Activated T-helper 1 cell treated with anti-CD3 and anti-CD28 coated beads, Interleukin-2, amount 50 U/mL, for 16 hours (primary cell): ENCODE data around the gene ZNF438.

Source experiments
- DNase-seq, 2 donors: peaks; one replicate each; pipeline ENCODE4 v3.0.0-alpha.2; 2020; ENCODE audit warnings: low read depth in 1 of 2, low spot score in 1 of 2

ZNF438 gene

DNA sequence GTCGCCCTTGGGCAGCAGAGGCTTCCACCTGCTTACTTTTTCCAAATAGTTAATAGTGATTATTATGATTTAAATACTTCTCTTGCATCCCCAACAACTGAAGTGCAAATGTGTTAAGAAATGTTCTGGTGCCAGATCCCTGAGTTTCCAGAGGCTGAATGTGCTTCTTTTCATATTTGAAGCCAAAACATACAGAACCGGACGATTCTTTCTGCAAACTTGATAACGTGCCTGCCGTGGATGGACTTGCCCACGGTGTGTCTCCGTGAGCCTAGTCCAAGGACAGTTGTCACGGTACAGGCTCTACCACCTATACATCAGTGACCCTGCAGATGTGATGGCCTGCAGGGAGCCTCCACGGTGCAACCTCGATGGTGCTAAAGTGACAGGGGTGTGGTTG is 203.5 kb downstream of the ZNF438 start:
- DNase-seq, result no peak

- DNase-seq, result no peak
Measured at GRCh38 chr10:30827531-30828120, 204.0 kb downstream of the ZNF438 start.

DNA sequence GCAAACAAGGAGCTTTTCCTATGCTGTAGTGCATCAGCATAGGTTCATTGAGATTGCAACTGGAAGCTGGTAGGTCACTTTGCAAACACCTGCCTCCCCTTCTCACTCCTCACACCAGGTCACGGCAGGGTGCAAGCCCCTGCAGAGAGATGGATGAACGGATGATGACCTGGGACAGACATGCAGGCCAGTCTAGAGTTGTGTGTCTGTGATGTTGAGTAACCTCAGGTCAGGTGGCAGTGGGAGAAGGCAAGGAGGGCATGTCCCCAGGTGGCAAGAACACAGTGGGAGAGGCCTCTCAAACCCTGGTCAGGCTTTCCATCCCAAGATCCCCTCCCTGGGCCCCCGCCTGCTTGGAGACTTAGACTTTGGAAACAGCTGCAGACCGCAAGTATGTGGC is 205.0 kb downstream of the ZNF438 start:
- no peak for DNase-seq

- DNase-seq, result no peak
Measured at GRCh38 chr10:30825495-30825894, 206.2 kb downstream of the ZNF438 start.

DNA sequence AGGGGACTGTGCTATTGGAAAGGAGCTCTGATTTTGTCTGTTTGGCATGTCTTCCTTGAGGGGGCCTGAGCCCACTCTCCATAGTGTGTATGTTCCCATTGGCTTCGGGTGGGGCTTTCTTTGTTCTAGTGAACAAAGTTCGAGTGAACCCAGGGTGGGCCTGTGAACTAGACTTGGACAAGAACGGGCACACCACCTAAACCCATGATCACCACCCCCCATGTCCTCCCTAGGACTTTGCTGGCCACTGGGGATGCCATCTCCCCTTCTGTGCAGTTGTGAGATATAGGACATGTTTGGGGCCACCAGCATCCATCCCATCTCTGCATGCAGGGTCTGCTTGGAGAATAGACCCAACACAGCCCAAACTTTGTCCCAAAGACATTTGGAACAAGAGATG is 206.6 kb downstream of the ZNF438 start:
- DNase-seq, result no peak

DNA sequence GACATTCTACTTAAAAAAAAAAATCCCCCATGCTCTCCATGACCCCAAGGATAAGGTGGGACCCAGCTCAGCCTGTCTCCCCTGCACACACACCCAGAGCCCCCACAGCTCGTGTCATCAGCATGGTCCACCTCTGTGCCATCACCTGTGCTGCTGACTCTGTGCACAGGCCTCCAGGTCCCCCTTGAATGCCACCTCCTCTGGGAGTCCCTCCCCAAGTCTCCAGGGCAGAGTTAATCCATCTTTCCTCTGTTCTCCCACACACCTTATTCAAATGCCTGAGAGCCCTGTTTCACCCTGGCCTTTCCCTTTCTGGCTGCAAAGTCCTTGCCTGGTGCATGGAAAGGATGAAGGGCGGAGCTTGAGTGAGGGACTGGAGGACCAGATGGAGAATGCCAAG is 208.0 kb downstream of the ZNF438 start:
- no peak for DNase-seq

- no peak for DNase-seq
Measured at GRCh38 chr10:30822693-30823465, 208.8 kb downstream of the ZNF438 start.

GRCh38 chr10:30821994-30822692 is 209.5 kb downstream of the ZNF438 start:
- no peak for DNase-seq

- DNase-seq, result no peak
Measured at GRCh38 chr10:30821261-30821993, 210.2 kb downstream of the ZNF438 start.

DNA sequence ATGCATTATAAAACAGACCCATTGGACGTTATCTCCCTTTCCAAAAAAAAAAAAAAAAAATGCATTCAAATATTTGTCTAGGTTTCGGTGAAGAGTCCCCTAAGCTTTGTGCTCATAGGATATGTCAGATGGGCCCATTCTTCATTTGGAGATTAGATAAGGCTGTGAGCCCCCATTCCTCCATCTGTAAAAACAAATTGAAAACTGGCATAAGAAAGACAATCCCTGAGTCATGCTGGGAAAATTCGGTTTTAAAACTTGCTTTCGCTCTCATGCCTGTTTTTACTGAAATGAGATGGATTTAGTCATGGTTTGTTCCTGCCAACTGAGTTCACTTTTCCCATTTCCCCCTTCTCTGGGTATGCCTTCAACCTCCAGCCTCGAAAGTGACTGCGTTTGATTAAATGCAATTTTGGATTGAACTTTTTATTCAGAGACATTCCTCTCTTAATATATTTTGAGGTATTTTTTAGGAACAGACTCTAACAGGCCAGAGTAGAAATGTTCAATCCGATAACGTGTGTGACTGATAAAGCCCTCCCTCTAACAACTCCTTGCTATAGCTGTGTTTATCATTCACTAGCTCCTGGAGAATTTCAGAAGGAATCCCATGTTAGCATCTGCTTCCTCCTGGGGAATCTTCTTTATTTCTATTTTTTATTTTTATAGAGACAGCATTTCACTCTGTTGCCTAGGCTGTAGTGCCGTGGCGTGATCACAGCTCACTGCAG is 211.2 kb downstream of the ZNF438 start:
- no peak for DNase-seq

GRCh38 chr10:30819341-30820181 is 212.1 kb downstream of the ZNF438 start:
- DNase-seq, result no peak

- no peak for DNase-seq
Measured at GRCh38 chr10:30818854-30819253, 212.8 kb downstream of the ZNF438 start.

DNA sequence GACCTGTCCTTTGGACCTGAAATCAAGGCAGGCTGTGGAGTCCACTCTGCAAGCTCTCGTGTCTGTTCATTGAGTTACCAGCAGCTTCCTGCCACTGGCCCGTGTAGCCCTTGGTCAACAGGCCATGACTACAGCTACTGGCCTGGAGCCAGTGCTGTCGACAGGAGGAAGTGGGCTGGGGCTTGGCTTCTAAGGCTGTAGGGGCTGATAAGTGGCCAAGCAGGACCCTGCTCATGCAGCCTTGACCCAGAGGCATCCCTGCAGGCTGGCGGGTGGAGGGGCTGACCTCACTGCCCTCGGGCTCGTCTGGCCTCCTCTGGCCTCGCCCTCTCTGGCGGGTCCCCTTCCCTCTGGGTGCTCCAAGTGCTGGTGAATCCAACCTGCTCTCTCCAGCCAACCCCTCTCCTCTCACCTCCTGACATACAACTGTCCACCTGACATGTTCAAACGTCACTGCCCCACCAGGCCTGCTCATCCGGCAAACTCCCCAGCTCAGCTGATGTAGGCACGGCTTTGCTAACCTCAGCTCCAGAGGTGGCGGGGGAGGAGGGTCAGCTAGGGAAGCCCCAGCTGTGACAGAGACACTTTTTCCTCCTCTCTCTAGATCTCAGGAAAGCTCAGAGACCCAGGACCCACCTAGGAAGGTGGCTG is 213.5 kb downstream of the ZNF438 start:
- no peak for DNase-seq

- no peak for DNase-seq
Measured at GRCh38 chr10:30817541-30817940, 214.1 kb downstream of the ZNF438 start.

DNA sequence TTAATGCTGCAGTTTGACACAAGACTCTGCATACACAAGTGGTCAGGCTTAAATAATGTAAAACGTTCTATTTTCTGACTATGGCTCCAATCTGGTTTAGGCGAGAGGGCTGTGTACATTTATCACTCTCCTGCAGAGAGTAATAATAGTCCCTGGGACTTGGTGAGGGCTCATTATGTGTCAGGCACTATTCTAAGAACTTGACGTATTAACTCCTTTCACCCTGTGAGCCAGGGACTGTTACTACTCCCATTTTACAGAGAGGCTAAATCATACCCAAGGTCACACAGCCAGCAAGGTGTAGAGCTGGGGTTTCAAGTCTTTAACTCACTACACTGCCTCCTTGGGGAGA is 214.9 kb downstream of the ZNF438 start:
- DNase-seq, result no peak

- no peak for DNase-seq
Measured at GRCh38 chr10:30816159-30816819, 215.4 kb downstream of the ZNF438 start.

GRCh38 chr10:30813872-30814481 is 217.7 kb downstream of the ZNF438 start:
- DNase-seq, result no peak

DNA sequence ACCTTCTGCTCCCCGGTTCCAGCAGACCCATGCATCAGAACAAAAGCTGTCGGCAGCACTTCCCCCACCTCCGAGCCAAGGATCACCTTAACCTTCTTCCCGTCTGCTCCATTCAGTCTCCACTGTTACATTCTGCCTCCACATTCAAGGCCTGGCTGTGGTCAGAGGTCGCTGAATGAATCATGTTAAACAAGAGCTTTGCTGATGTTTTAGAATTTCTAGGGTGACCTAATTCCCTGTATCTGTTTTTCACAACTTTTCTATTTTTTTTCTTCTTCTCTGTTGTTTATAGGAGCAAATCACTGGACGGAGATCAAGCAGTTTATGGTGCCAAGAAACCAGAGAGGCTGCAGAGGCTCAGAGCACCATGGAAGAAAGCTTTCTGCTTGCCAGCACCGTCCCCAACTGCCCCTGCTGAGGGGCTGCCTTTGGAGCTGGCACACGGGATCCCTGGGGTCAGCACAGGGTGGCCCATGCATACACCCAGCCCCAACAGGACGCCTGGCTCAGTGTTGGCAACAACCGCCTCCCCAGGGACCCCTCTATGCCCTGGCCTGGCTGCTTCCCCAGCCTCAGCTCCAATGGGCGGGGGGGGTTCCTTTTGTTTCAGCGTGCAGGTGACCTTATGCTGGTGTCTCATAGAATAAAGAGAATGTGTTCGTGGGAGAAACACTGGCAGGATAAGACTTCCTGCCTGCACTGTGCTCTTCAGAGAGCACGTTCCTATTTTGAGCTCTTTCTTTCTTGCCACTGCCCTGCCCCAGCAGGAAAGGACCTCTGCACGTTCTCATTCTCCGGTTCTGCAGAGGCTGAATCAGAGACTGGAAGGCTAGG is 219.4 kb downstream of the ZNF438 start:
- no peak for DNase-seq
